Tibial artery (tissue), 4 donors: Measurements from ENCODE around the gene AQP4.

Experiments
- DNase-seq, 2 donors: peaks; one replicate each; pipeline ENCODE4 v3.0.0-alpha.2; 2019
- H3K27ac ChIP-seq, 2 donors: fragments of 200-600 bp; sonication (generic) in 1 of 2; 1 replicate in 1 of 2; 2 replicates in 1 of 2; pipeline ENCODE4 v1.5.1; 2018 to 2019; ENCODE audit warnings: mild to moderate bottlenecking in 1 of 2
- H3K27me3 ChIP-seq, 2 donors: fragments of 200-600 bp; sonication (generic) in 1 of 2; one replicate each; pipeline versions ENCODE4 v1.5.1 to v1.6.0; 2016 to 2019
- H3K36me3 ChIP-seq, 3 donors: fragments of 200-600 bp; sonication (generic) in 2 of 3; one replicate each; pipeline ENCODE4 v1.5.1; 2016 to 2019; ENCODE audit warnings: mild to moderate bottlenecking in 2 of 3
- H3K4me1 ChIP-seq, 4 donors: fragments of 200-600 bp; sonication (generic) in 2 of 4; 1 replicate in 3 of 4; 2 replicates in 1 of 4; pipeline ENCODE4 v1.5.1; 2016 to 2019
- H3K4me3 ChIP-seq, 2 donors: fragments of 200-600 bp; sonication (generic) in 1 of 2; 1 replicate in 1 of 2; 2 replicates in 1 of 2; pipeline ENCODE4 v1.5.1; 2018 to 2019; ENCODE audit warnings: mild to moderate bottlenecking in 2 of 2
- H3K9me3 ChIP-seq, 3 donors: fragments of 200-600 bp; sonication (generic) in 1 of 3; one replicate each; pipeline ENCODE4 v1.5.1; 2016 to 2019
- CTCF ChIP-seq, 2 experiments: fragments of 200-600 bp in 1 of 2; fragments of 450-650 bp in 1 of 2; IDR thresholded peaks; one replicate each; pipeline ENCODE4 v1.5.1; 2017 to 2019; ENCODE audit warnings: antibody characterized with exemption in 2 of 2, mild to moderate bottlenecking in 1 of 2, moderate library complexity in 1 of 2
- intact Hi-C: fragments of 100-400 bp; cut with DNase I; formaldehyde crosslinking; loops from one replicate; pipeline ENCODE4 v1.15.0; 2023; ENCODE audit warnings: low total_unique reads

AQP4 gene

GRCh38 chr18:26869640-26870039 lies 4.1 kb upstream of the AQP4 start:
- Histone ChIP-seq H3K27me3 (peaks cover 0 to 5% of the 10 kb centered on the region in 2 donors), H3K4me1 (peaks cover 0 to 7% (median 3%) of the 10 kb centered on the region in 4 donors), H3K9me3 (no peaks in the 10 kb centered on the region), H3K27ac (no peak overlapping the region), H3K4me3 (no peak overlapping the region), H3K36me3 (no peaks in the 10 kb centered on the region)
- intact Hi-C loops, result no loop called here
- no peak for DNase-seq
- TF ChIP-seq CTCF (IDR thresholded peaks at IDR 0.05), result no peak

- intact Hi-C loops, result no loop called here
Observed at GRCh38 chr18:26868968-26869586, 3.6 kb upstream of the AQP4 start.

GRCh38 chr18:26867471-26867870 lies 2.0 kb upstream of the AQP4 start:
- TF ChIP-seq CTCF (IDR thresholded peaks at IDR 0.05), result no peak
- peaks cover 0 to 16% of the 10 kb centered on the region in 2 donors for H3K27me3 ChIP-seq
- H3K36me3 ChIP-seq, result no peaks in the 10 kb centered on the region
- no peak for DNase-seq
- H3K9me3 ChIP-seq, result no peaks in the 10 kb centered on the region
- no peak overlapping the region for H3K4me3 ChIP-seq
- H3K27ac ChIP-seq, result no peak overlapping the region
- H3K4me1 ChIP-seq, result peaks cover 0 to 13% (median 5%) of the 10 kb centered on the region in 4 donors
- intact Hi-C loops, result no loop called here

More at GRCh38 chr18:26868968-26869586, 3.6 kb upstream of the AQP4 start:
- TF ChIP-seq CTCF (IDR thresholded peaks at IDR 0.05), result no peak
- Histone ChIP-seq H3K27ac (no peak overlapping the region), H3K27me3 (peaks cover 0 to 5% of the 10 kb centered on the region in 2 donors), H3K9me3 (no peaks in the 10 kb centered on the region), H3K36me3 (no peaks in the 10 kb centered on the region), H3K4me3 (no peak overlapping the region), H3K4me1 (peaks cover 0 to 7% (median 3%) of the 10 kb centered on the region in 4 donors)
- no peak for DNase-seq

GRCh38 chr18:26864658-26865057 lies 849 bp downstream of the AQP4 start:
- H3K27ac ChIP-seq, result no peak overlapping the region
- intact Hi-C loops, result no loop called here
- no peak for DNase-seq
- peaks cover 0 to 19% of the 10 kb centered on the region in 2 donors for H3K27me3 ChIP-seq
- H3K4me3 ChIP-seq, result no peak overlapping the region
- TF ChIP-seq CTCF (IDR thresholded peaks at IDR 0.05), result no peak
- H3K9me3 ChIP-seq, result no peaks in the 10 kb centered on the region
- H3K36me3 ChIP-seq, result no peaks in the 10 kb centered on the region
- peaks cover 0 to 13% (median 5%) of the 10 kb centered on the region in 4 donors for H3K4me1 ChIP-seq

- Histone ChIP-seq H3K4me1 (peaks cover 0 to 12% (median 5%) of the 10 kb centered on the region in 4 donors), H3K27me3 (peaks cover 0 to 19% of the 10 kb centered on the region in 2 donors), H3K9me3 (no peaks in the 10 kb centered on the region), H3K27ac (no peak overlapping the region), H3K4me3 (no peak overlapping the region), H3K36me3 (no peaks in the 10 kb centered on the region)
- no peak for TF ChIP-seq CTCF (IDR thresholded peaks at IDR 0.05)
- intact Hi-C loops, result no loop called here
- DNase-seq, result no peak
Observed at GRCh38 chr18:26863921-26864497, 1.5 kb downstream of the AQP4 start.
